DOHH2 (cell line): ENCODE data around the gene BATF.

Experiments
- H3F3A ChIP-seq: fragments of 200-600 bp; sonication (generic), shearing (Covaris generic); 2 replicates; pipeline ENCODE4 v1.6.0; 2016; ENCODE audit warnings: antibody characterized with exemption, mild to moderate bottlenecking; ENCODE audit not compliant: control insufficient read depth, insufficient read depth
- H3K27ac ChIP-seq: fragments of 200-600 bp; sonication (generic); 2 replicates; pipeline ENCODE4 v1.5.1; 2014; ENCODE audit warnings: low read depth, mild to moderate bottlenecking, low read length, moderate library complexity
- H3K27me3 ChIP-seq: fragments of 200-600 bp; sonication (generic); 2 replicates; pipeline ENCODE4 v1.6.1; 2014; ENCODE audit warnings: mild to moderate bottlenecking, low read length, mixed read lengths; ENCODE audit not compliant: control insufficient read depth
- H3K36me3 ChIP-seq: fragments of 200-600 bp; sonication (generic); 2 replicates; pipeline ENCODE4 v1.6.1; 2014; ENCODE audit warnings: mild to moderate bottlenecking, low read length, moderate library complexity, mixed read lengths; ENCODE audit not compliant: control insufficient read depth
- H3K4me1 ChIP-seq: fragments of 200-600 bp; sonication (generic); 2 replicates; pipeline ENCODE4 v1.6.1; 2014; ENCODE audit warnings: mild to moderate bottlenecking, low read length, mixed read lengths; ENCODE audit not compliant: control insufficient read depth
- H3K4me2 ChIP-seq: fragments of 200-600 bp; sonication (generic); 2 replicates; pipeline ENCODE4 v1.6.0; 2014; ENCODE audit warnings: mild to moderate bottlenecking, low read length, moderate library complexity
- H3K4me3 ChIP-seq: fragments of 200-600 bp; sonication (generic); 2 replicates; pipeline ENCODE4 v1.5.1; 2014; ENCODE audit warnings: mild to moderate bottlenecking, low read length, mixed read lengths
- H3K79me2 ChIP-seq: fragments of 200-600 bp; sonication (generic); 2 replicates; pipeline ENCODE4 v1.6.1; 2014; ENCODE audit warnings: mild to moderate bottlenecking, low read length, mixed read lengths; ENCODE audit not compliant: control insufficient read depth
- H3K9me2 ChIP-seq: fragments of 200-600 bp; sonication (generic); replicated peaks from 2 replicates; pipeline ENCODE4 v1.6.1; 2014; ENCODE audit warnings: mild to moderate bottlenecking, low read length, mixed read lengths; ENCODE audit not compliant: control insufficient read depth
- H3K9me3 ChIP-seq: fragments of 200-600 bp; sonication (generic); 2 replicates; pipeline ENCODE4 v1.6.1; 2014; ENCODE audit warnings: antibody characterized with exemption, low read length, mixed read lengths; ENCODE audit not compliant: control insufficient read depth, insufficient read depth
- H4K20me1 ChIP-seq: fragments of 200-600 bp; sonication (generic); 2 replicates; pipeline ENCODE4 v1.6.0; 2014; ENCODE audit warnings: low read depth, mild to moderate bottlenecking, antibody characterized with exemption, low read length, moderate library complexity; ENCODE audit not compliant: control insufficient read depth, insufficient read depth
- CTCF ChIP-seq: fragments of 200-600 bp; sonication (generic); IDR thresholded peaks from one replicate; pipeline ENCODE4 v1.5.1; 2014; ENCODE audit warnings: antibody characterized with exemption, mild to moderate bottlenecking, low read depth, low read length; ENCODE audit not compliant: poor library complexity, severe bottlenecking
- EZH2phosphoT487 ChIP-seq: fragments of 200-600 bp; sonication (generic); IDR thresholded peaks from 2 replicates; pipeline ENCODE4 v1.6.1; 2017; ENCODE audit warnings: borderline replicate concordance, mild to moderate bottlenecking, antibody characterized with exemption, low read length, moderate library complexity, mixed read lengths

Gene BATF

DNA sequence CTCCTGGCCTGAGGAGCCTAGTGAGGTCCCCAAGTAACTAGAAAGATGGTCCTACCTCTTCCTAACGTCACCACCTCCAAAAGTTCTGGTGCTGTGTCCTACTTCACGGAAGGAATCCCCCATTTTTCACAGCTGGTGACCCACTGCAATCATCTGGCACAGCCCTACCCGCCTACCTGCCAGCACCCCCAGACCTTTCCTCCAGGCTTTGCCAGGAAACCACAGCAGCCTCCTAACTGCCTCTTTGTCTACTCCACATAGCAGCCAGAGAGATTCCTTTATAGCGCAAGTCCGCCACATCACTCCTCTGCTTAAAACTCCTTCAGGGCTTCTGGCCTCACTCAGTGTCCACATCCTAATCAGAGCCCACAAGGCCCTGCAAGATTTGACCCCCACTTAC, 42.8 kb downstream of the BATF start:
- Histone ChIP-seq H4K20me1 (no peaks in the 10 kb centered on the region), H3K79me2 (no peaks in the 10 kb centered on the region), H3K27me3 (peaks cover 24% of the 10 kb centered on the region), H3K27ac (no peak overlapping the region), H3K36me3 (no peaks in the 10 kb centered on the region), H3K4me3 (no peak overlapping the region), H3F3A (no peaks in the 10 kb centered on the region), H3K9me2 (no peaks in the 10 kb centered on the region), H3K4me2 (no peak overlapping the region), H3K4me1 (no peaks in the 10 kb centered on the region; the same call in 1 of the 2 replicates), H3K9me3 (no peaks in the 10 kb centered on the region)
- TF ChIP-seq CTCF (no peak), EZH2phosphoT487 (no peak)

- TF ChIP-seq CTCF (no peak), EZH2phosphoT487 (no peak)
- peaks cover 17% of the 10 kb centered on the region for H3K27me3 ChIP-seq
Observed at GRCh38 chr14:75566321-75566720, 44.1 kb downstream of the BATF start.

DNA sequence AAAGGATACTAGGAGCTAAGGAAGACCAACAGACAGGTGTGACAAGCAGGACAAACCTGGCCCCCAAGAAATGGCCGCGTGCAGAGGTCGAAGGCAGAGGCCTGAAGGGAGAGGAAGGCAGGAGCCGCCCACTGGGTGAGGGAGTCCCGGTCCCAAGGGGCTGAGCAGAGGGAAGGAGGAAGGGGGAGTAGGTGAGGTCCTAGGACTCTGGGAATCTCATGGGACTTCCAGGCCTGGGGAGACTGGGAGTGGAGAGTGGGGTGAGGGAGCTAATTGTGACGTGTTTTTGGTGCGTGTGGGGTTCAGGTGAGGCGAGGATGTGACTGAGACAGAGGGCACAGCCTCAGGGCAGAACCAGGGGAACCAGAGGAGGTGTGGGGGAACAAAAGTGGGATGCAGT, 44.5 kb downstream of the BATF start:
- H3K36me3 ChIP-seq = no peaks in the 10 kb centered on the region
- H4K20me1 ChIP-seq = no peaks in the 10 kb centered on the region
- H3K4me1 ChIP-seq = no peaks in the 10 kb centered on the region
- no peaks in the 10 kb centered on the region for H3K9me2 ChIP-seq
- H3K27me3 ChIP-seq = peaks cover 15% of the 10 kb centered on the region
- H3K4me2 ChIP-seq = no peak overlapping the region
- TF ChIP-seq CTCF (no peak), EZH2phosphoT487 (no peak)
- H3K4me3 ChIP-seq = no peak overlapping the region
- H3K27ac ChIP-seq = no peak overlapping the region
- no peaks in the 10 kb centered on the region for H3K79me2 ChIP-seq
- no peaks in the 10 kb centered on the region for H3F3A ChIP-seq
- no peaks in the 10 kb centered on the region for H3K9me3 ChIP-seq

More at GRCh38 chr14:75566321-75566720, 44.1 kb downstream of the BATF start:
- Histone ChIP-seq H3K9me2 (no peaks in the 10 kb centered on the region), H3K27ac (no peak overlapping the region), H3K79me2 (no peaks in the 10 kb centered on the region), H3K9me3 (no peaks in the 10 kb centered on the region), H3K4me2 (no peak overlapping the region), H3K36me3 (no peaks in the 10 kb centered on the region), H4K20me1 (no peaks in the 10 kb centered on the region), H3K4me3 (no peak overlapping the region), H3F3A (no peaks in the 10 kb centered on the region), H3K4me1 (no peaks in the 10 kb centered on the region)

GRCh38 chr14:75568140-75568539, 45.9 kb downstream of the BATF start:
- Histone ChIP-seq H3K9me2 (no peaks in the 10 kb centered on the region), H3K4me2 (no peak overlapping the region), H3K36me3 (no peaks in the 10 kb centered on the region), H3K4me3 (no peak overlapping the region), H3K4me1 (no peaks in the 10 kb centered on the region), H4K20me1 (no peaks in the 10 kb centered on the region), H3K27me3 (peaks cover 10% of the 10 kb centered on the region), H3K79me2 (no peaks in the 10 kb centered on the region), H3F3A (no peaks in the 10 kb centered on the region), H3K9me3 (no peaks in the 10 kb centered on the region), H3K27ac (no peak overlapping the region)
- TF ChIP-seq CTCF (no peak), EZH2phosphoT487 (no peak)
